ENCODE results near the gene CHRNB4.

The CHRNB4 gene

GRCh38 chr15:78634210-78635145, 6.5 kb downstream of the CHRNB4 start:
- no peak for DNase-seq (ENCODE audit: low read depth)
- H3K4me3 ChIP-seq (ENCODE audit: low read depth, low read length), result no peak overlapping the region
- TF ChIP-seq, protein P1, sequence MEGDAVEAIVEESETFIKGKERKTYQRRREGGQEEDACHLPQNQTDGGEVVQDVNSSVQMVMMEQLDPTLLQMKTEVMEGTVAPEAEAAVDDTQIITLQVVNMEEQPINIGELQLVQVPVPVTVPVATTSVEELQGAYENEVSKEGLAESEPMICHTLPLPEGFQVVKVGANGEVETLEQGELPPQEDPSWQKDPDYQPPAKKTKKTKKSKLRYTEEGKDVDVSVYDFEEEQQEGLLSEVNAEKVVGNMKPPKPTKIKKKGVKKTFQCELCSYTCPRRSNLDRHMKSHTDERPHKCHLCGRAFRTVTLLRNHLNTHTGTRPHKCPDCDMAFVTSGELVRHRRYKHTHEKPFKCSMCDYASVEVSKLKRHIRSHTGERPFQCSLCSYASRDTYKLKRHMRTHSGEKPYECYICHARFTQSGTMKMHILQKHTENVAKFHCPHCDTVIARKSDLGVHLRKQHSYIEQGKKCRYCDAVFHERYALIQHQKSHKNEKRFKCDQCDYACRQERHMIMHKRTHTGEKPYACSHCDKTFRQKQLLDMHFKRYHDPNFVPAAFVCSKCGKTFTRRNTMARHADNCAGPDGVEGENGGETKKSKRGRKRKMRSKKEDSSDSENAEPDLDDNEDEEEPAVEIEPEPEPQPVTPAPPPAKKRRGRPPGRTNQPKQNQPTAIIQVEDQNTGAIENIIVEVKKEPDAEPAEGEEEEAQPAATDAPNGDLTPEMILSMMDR (IDR thresholded peaks at IDR 0.05; ENCODE audit: control insufficient read depth, extremely low read depth, insufficient read depth), result no peak

DNA sequence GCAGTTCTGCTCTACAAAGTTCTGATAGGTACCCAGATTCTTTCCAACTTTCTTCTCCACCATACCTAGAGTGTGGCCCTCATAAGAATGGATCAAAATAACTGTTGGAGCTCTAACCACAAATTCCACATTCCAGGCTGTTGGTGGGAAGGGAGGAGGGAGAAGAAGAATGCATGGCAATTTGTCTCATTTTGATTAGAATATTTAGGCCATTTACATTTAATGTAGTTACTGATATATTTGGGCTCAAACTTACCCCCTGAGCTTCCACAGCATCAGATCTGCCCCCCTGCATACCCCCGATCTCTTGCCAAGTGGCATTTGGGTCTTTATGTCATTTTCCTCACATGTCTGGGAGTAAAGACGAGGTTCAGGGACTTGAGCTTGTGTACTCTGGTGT, 7.7 kb downstream of the CHRNB4 start:
- no peak for DNase-seq (ENCODE audit: low read depth)
- H3K4me3 ChIP-seq (ENCODE audit: low read depth, low read length), result no peak overlapping the region
- TF ChIP-seq, protein P1 (IDR thresholded peaks at IDR 0.05; ENCODE audit: control insufficient read depth, extremely low read depth, insufficient read depth), result no peak

DNA sequence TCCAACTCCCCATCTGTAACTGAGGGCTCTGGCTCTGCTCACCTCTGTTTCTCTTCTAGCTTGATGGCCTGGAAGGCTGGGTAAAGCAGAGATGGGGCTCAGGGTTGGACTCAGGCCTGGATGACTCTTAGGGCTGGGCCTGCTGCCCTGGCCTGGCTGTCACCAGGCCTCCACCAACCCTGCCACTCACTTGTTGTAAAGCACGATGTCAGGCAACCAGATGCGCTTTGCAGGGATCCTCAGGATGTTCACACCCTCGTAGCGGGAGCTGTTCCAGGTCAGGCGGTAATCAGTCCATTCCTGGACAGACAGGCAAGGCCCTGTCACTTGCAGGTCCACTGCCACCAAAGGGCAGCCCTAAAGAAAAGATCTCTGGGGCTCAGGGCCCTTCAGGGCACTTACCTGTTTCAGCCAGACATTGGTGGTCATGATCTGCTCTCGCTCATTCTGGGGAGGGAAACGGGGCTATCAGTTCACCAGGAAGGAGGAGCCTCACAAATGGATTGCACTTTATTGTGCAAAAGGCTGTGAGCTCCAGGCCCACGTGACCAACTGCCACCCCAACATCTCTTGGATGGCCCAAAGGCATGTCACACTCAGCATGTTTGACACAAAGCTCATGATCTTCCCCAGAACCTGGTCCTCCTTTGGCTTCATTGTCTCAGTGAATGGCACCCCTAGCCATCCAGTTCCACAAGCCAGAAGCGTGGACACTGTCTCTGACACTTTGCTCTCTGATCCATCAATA, 9.9 kb downstream of the CHRNB4 start:
- TF ChIP-seq, protein P1 (IDR thresholded peaks at IDR 0.05; ENCODE audit: control insufficient read depth, extremely low read depth, insufficient read depth), result no peak
- no peak for DNase-seq (ENCODE audit: low read depth)
- H3K4me3 ChIP-seq (ENCODE audit: low read depth, low read length), result no peak overlapping the region

GRCh38 chr15:78629716-78630065, 11.3 kb downstream of the CHRNB4 start:
- TF ChIP-seq, protein P1 (IDR thresholded peaks at IDR 0.05; ENCODE audit: control insufficient read depth, extremely low read depth, insufficient read depth), result no peak
- no peak for DNase-seq (ENCODE audit: low read depth)
- no peak overlapping the region for H3K4me3 ChIP-seq (ENCODE audit: low read depth, low read length)

- H3K4me3 ChIP-seq (ENCODE audit: low read depth, low read length), result no peak overlapping the region
- no peak for DNase-seq (ENCODE audit: low read depth)
- TF ChIP-seq, protein P1 (IDR thresholded peaks at IDR 0.05; ENCODE audit: control insufficient read depth, extremely low read depth, insufficient read depth), result no peak
These were observed 11.8 kb downstream of the CHRNB4 start for GRCh38 chr15:78629031-78629715.

GRCh38 chr15:78628227-78628626, 12.8 kb downstream of the CHRNB4 start:
- H3K4me3 ChIP-seq (ENCODE audit: low read depth, low read length), result no peak overlapping the region
- no peak for DNase-seq (ENCODE audit: low read depth)
- TF ChIP-seq, protein P1 (IDR thresholded peaks at IDR 0.05; ENCODE audit: control insufficient read depth, extremely low read depth, insufficient read depth), result no peak
